Bronchial epithelial cell (primary cell): ENCODE results near the gene MERTK. TPM values are rescaled to one million over a fixed set of nuclear protein-coding genes. Genes with fewer than 3 reads are reported as not detected.

ENCODE experiments used
- DNase-seq: peaks from one replicate; pipeline ENCODE4 v3.0.0-alpha.2; 2010; ENCODE audit warnings: low read depth
- FAIRE-seq: peaks from 2 replicates; lab custom pipeline; 2011; peaks lifted over from hg19 to GRCh38; lab: Jason Lieb, UNC
- H3K27me3 ChIP-seq: 2 replicates; pipeline ENCODE4 v1.5.1; 2011; ENCODE audit warnings: low read length; ENCODE audit not compliant: control insufficient read depth, insufficient read depth
- H3K36me3 ChIP-seq: 2 replicates; pipeline ENCODE4 v1.5.1; 2011; ENCODE audit warnings: low read length; ENCODE audit not compliant: control insufficient read depth, insufficient read depth
- H3K4me3 ChIP-seq: 2 replicates; pipeline ENCODE4 v1.5.1; 2011; ENCODE audit warnings: mild to moderate bottlenecking, low read depth, low read length, control low read depth
- total RNA-seq: library from RNA; depleted of rRNA; stranded (reverse); fragments of >200 nt; gene quantifications from 2 replicates; pipeline ENCODE4 v1.2.1, GENCODE V29; 2014
- TF ChIP-seq, protein P1 (sequence below): IDR thresholded peaks from 2 replicates; pipeline ENCODE4 v1.5.1; 2011; ENCODE audit warnings: mild to moderate bottlenecking, moderate library complexity, low read length, control low read depth, inconsistent platforms; ENCODE audit not compliant: insufficient read depth, severe bottlenecking

Gene MERTK
- total RNA-seq, 1 donor from 2014 or later: 3.9 TPM

GRCh38 chr2:111941531-111941930 lies 43.1 kb downstream of the MERTK start:
- H3K36me3 ChIP-seq: no peaks in the 10 kb centered on the region
- TF ChIP-seq, protein P1, sequence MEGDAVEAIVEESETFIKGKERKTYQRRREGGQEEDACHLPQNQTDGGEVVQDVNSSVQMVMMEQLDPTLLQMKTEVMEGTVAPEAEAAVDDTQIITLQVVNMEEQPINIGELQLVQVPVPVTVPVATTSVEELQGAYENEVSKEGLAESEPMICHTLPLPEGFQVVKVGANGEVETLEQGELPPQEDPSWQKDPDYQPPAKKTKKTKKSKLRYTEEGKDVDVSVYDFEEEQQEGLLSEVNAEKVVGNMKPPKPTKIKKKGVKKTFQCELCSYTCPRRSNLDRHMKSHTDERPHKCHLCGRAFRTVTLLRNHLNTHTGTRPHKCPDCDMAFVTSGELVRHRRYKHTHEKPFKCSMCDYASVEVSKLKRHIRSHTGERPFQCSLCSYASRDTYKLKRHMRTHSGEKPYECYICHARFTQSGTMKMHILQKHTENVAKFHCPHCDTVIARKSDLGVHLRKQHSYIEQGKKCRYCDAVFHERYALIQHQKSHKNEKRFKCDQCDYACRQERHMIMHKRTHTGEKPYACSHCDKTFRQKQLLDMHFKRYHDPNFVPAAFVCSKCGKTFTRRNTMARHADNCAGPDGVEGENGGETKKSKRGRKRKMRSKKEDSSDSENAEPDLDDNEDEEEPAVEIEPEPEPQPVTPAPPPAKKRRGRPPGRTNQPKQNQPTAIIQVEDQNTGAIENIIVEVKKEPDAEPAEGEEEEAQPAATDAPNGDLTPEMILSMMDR: no peak
- FAIRE-seq: no peak

GRCh38 chr2:111944531-111945210 lies 46.3 kb downstream of the MERTK start:
- TF ChIP-seq, protein P1: no peak
- no peak overlapping the region for H3K4me3 ChIP-seq
- DNase-seq (no peak), FAIRE-seq (no peak)
- peaks cover 5% of the 10 kb centered on the region for H3K27me3 ChIP-seq
- H3K36me3 ChIP-seq: no peaks in the 10 kb centered on the region

More at GRCh38 chr2:111941531-111941930, 43.1 kb downstream of the MERTK start:
- Histone ChIP-seq H3K27me3 (peaks cover 5% of the 10 kb centered on the region), H3K4me3 (no peak overlapping the region)
- no peak for DNase-seq

DNA sequence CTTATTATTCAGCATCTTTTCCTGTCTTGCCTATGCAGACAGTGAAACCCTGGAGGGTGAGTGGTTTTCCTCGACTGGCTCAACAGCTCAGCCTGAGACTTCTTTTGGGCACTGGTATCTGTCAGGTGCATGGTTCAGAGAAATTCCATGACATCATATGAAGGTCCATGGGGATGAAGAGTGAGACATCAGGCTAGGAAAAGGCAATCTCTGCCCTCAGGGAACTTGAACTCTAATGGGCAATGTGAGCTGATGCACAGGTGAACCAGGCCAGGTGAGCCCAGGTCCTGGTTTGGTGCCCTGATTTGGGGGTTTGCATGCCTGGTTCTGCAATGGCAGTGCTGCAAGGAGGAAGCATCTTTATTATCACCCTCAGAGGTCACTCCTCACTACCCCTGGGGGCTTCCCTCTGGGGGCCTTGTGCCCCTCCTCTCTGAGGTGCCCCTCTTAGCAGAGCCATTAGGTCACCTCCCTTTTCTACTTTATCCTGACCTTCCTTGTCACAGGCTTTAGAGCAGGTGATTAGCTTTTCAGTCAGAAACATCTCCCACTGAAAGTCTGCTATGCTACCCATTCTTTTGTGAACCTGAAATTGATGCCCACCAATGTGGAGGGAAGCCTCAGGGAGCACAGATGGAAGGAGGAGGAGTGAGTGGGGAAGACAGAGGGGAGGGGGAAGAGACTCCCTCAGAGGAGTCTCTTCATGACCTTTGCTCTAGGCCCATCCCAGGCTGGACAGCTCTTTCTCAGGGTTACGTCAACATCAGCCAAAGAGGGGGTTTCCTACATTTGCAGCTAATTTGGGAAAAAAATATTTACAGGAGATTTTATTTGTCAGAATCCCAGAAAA lies 47.3 kb downstream of the MERTK start:
- H3K4me3 ChIP-seq: no peak overlapping the region
- DNase-seq (no peak), FAIRE-seq (no peak)
- no peaks in the 10 kb centered on the region for H3K36me3 ChIP-seq
- TF ChIP-seq, protein P1: no peak
- H3K27me3 ChIP-seq: peaks cover 3% of the 10 kb centered on the region

- TF ChIP-seq, protein P1: no peak
- peaks cover 3% of the 10 kb centered on the region for H3K27me3 ChIP-seq
- DNase-seq (peak; percentile 97), FAIRE-seq (peak; percentile 89)
- no peaks in the 10 kb centered on the region for H3K36me3 ChIP-seq
- H3K4me3 ChIP-seq: no peak overlapping the region
Measured at GRCh38 chr2:111946294-111947114, 48.1 kb downstream of the MERTK start.

GRCh38 chr2:111947219-111947618 lies 48.8 kb downstream of the MERTK start:
- H3K27me3 ChIP-seq: peaks cover 1% of the 10 kb centered on the region
- DNase-seq: no peak
- no peaks in the 10 kb centered on the region for H3K36me3 ChIP-seq
- FAIRE-seq: no peak
- no peak overlapping the region for H3K4me3 ChIP-seq
- TF ChIP-seq, protein P1: no peak
